ENCODE measurements around the gene ACSL5.

- TF ChIP-seq POLR2A (IDR thresholded peaks at IDR 0.05): no peak
- TF ChIP-seq CTCF (IDR thresholded peaks at IDR 0.05): no peak
Observed at GRCh38 chr10:112369495-112370423, 4.2 kb upstream of the ACSL5 start.

All from lower leg skin (tissue), 3 donors.